Skeletal muscle tissue (tissue), 4 donors: ENCODE data around the gene SLC6A3. TPM values are rescaled to one million over a fixed set of nuclear protein-coding genes. Genes with fewer than 3 reads are reported as not detected.
"Not testable (repeated sequence)": the region's sequence is repeated elsewhere in the genome, so short reads cannot be mapped to it uniquely, and the experiment has no call there.

Source experiments
- H3K27ac ChIP-seq: one replicate; pipeline ENCODE4 v1.7.0; 2013; ENCODE audit warnings: mild to moderate bottlenecking, low read depth, low read length, inconsistent platforms
- H3K27me3 ChIP-seq, 3 donors: one replicate each; pipeline ENCODE4 v1.7.0; 2013; ENCODE audit warnings: low read length in 3 of 3; ENCODE audit not compliant: control insufficient read depth in 3 of 3, insufficient read depth in 3 of 3
- H3K36me3 ChIP-seq, 3 donors: one replicate each; pipeline ENCODE4 v1.7.0; 2013; ENCODE audit warnings: low read length in 3 of 3; ENCODE audit not compliant: control insufficient read depth in 3 of 3, insufficient read depth in 3 of 3
- H3K4me1 ChIP-seq, 3 donors: one replicate each; pipeline ENCODE4 v1.7.0; 2013; ENCODE audit warnings: low read length in 3 of 3, mild to moderate bottlenecking in 3 of 3; ENCODE audit not compliant: control insufficient read depth in 3 of 3, insufficient read depth in 3 of 3
- H3K4me3 ChIP-seq, 3 donors: one replicate each; pipeline ENCODE4 v1.7.0; 2013; ENCODE audit warnings: low read length in 3 of 3
- H3K9ac ChIP-seq, 3 donors: one replicate each; pipeline ENCODE4 v1.7.0; 2013; ENCODE audit warnings: low read length in 3 of 3, mild to moderate bottlenecking in 3 of 3, moderate library complexity in 2 of 3, low read depth in 1 of 3
- H3K9me3 ChIP-seq, 3 donors: one replicate each; pipeline ENCODE4 v1.7.0; 2013; ENCODE audit warnings: low read length in 3 of 3; ENCODE audit not compliant: control insufficient read depth in 3 of 3
- total RNA-seq: library from RNA; depleted of rRNA; stranded (reverse); fragments of >200 nt; gene quantifications from one replicate; pipeline ENCODE4 v1.2.3, GENCODE V29; 2014
- donor health status: Osteomylitis.

The SLC6A3 gene
- total RNA-seq, 1 donor from 2014 or later, result not detected

DNA sequence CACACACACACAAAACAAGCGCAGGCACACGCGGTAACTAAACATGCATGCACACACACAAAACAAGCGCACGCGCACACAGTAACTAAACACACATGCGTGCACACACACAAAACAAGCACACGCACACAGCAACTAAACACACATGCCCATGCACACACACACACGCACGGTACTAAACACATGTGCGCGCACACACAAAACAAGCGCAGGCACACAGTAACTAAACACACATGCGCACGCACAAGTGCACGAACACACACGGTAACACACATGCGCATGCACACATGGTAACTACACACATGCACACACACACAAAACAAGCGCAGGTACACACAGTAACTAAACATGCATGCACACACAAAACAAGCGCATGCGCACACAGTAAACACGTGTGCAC is 19.9 kb upstream of the SLC6A3 start:
- H3K27me3 ChIP-seq, result peaks cover 0 to 4% (median 2%) of the 10 kb centered on the region in 3 donors
- H3K27ac ChIP-seq, result no peak overlapping the region
- peaks cover 12 to 13% (median 12%) of the 10 kb centered on the region in 3 donors for H3K36me3 ChIP-seq
- no peak overlapping the region for H3K4me3 ChIP-seq
- H3K4me1 ChIP-seq, result no peaks in the 10 kb centered on the region
- H3K9me3 ChIP-seq, result peaks cover 0 to 3% (median 0%) of the 10 kb centered on the region in 3 donors
- no peak overlapping the region for H3K9ac ChIP-seq

DNA sequence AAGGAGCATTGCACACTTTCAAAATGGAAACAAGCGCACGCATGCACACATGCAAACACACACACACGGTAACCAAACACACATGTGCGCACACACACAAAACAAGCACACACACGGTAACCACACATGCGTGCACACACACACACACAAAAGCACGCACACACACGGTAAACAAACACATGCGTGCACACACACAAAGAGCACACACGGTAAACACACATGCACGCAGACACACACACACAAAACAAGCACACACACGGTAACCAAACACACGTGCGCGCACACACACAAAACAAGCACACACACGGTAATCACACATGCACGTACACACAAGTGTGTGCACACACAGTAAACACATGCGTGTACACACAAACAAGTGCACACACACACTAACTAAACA is 19.3 kb upstream of the SLC6A3 start:
- no peaks in the 10 kb centered on the region for H3K4me1 ChIP-seq
- no peak overlapping the region for H3K27ac ChIP-seq
- H3K4me3 ChIP-seq, result no peak overlapping the region
- H3K9me3 ChIP-seq, result peaks cover 0 to 3% (median 0%) of the 10 kb centered on the region in 3 donors
- no peak overlapping the region for H3K9ac ChIP-seq
- peaks cover under 1 to 4% (median 2%) of the 10 kb centered on the region in 3 donors for H3K27me3 ChIP-seq
- peaks cover 12 to 13% (median 12%) of the 10 kb centered on the region in 3 donors for H3K36me3 ChIP-seq

DNA sequence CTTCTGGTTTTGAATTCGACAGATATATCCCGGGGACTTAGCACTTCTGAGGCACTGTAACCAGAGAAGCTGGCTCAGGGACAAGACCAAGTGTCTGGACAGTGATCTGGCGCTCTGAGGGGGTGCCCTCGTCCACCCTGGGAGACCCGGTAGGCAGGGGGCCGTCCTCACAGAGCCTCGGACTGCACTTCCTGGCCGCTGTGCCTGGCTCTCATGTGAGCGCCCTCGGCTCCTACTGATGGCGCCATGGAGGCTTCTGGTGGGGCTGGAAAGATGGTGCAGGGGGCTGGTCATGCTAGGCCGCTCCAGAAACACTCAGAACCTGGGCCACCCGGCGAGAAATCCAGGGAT is 18.8 kb upstream of the SLC6A3 start:
- Histone ChIP-seq H3K9me3 (peaks cover 0 to 3% (median 0%) of the 10 kb centered on the region in 3 donors), H3K9ac (no peak overlapping the region)

DNA sequence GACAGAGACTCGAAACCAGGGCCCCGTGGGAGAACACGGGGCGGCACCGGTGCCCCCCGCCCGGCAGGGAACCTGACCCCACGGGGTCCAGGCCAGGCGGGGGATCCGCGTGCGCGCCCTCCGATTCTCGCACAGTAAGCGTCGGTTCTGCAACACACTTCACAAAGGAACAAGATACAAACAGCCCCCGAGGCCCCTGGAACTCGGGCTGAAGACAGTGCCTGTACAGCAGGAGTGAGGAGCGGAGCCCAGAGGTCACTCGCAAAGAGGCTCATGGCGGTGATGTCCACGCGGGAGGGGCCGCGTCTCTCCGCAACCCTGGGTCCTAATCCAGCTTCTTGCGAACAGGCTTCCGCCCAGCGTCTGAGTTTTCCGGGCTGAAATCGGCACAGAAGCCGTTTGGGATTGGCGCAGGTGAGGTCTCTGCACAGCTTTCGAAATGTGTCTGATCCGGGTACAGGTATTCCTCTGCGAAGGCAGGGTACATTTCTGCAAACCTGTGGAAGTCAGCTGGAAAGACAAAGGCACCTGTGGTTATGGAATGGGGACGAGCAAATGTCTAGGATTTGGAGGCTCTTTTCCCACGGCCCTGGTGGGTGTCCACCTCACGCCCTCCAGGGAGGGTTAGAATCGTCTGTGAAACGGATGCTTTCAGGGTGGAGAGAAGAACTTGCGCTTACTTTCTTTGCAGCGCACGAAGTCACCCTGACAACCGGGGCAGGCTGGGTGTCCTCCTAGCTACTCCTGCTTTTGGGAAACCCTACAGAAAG is 18.3 kb upstream of the SLC6A3 start:
- no peak overlapping the region for H3K9ac ChIP-seq
- H3K36me3 ChIP-seq, result peaks cover 12 to 13% (median 12%) of the 10 kb centered on the region in 3 donors
- H3K4me1 ChIP-seq, result no peaks in the 10 kb centered on the region
- peaks cover 2 to 4% (median 4%) of the 10 kb centered on the region in 3 donors for H3K27me3 ChIP-seq
- no peak overlapping the region for H3K27ac ChIP-seq
- no peak overlapping the region for H3K4me3 ChIP-seq
- peaks cover 0 to 3% (median 0%) of the 10 kb centered on the region in 3 donors for H3K9me3 ChIP-seq

More for the DNA sequence above, 18.8 kb upstream of the SLC6A3 start:
- peaks cover 12 to 13% (median 12%) of the 10 kb centered on the region in 3 donors for H3K36me3 ChIP-seq
- no peak overlapping the region for H3K27ac ChIP-seq
- H3K4me1 ChIP-seq, result no peaks in the 10 kb centered on the region
- no peak overlapping the region for H3K4me3 ChIP-seq
- peaks cover 2 to 4% (median 4%) of the 10 kb centered on the region in 3 donors for H3K27me3 ChIP-seq

DNA sequence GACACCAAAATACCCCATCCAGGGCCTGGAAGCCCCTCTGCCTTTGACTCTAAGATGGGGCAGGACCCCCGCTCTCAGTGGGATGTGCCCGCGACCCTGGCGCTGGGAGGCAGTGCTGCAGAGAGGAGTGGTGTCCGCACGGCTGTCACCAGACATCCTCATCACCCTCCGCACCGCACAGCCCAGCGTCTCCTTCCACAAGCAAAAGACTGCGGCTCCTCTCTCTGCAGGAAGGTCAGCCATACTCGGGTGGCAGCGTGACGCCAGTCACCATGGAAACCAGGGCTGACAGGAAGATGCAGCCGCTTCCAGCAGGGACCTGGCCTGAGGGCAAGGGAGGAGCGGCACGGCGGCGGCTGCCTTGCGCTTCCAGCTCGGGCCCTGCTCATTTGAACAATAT is 17.1 kb upstream of the SLC6A3 start:
- Histone ChIP-seq H3K4me1 (no peaks in the 10 kb centered on the region), H3K9ac (no peak overlapping the region), H3K27me3 (peaks cover 2 to 4% (median 4%) of the 10 kb centered on the region in 3 donors), H3K36me3 (peaks cover 12 to 13% (median 12%) of the 10 kb centered on the region in 3 donors), H3K27ac (no peak overlapping the region), H3K4me3 (no peak overlapping the region), H3K9me3 (peaks cover 0 to 3% (median 0%) of the 10 kb centered on the region in 3 donors)

DNA sequence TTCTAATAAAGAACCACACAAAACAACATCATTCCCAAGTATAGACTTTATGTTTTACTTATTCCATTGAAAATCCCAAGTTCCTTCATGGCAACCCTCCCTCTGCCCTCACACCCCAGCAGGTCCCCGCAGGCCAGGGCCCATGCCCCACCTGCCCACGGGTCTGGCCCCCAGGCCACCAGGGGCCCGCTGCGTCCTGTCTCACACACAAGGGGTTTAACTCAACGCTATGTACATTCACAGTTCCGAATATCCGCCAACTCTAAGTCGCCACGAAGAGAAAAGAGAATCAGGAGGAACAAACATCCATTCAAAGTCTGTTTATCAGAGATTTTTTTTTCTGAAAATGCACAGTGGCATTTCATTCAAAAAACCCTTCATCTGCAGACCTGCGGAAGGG is 16.2 kb upstream of the SLC6A3 start:
- Histone ChIP-seq H3K36me3 (peaks cover 12 to 13% (median 12%) of the 10 kb centered on the region in 3 donors), H3K4me1 (no peaks in the 10 kb centered on the region), H3K27ac (no peak overlapping the region), H3K4me3 (no peak overlapping the region), H3K9ac (no peak overlapping the region), H3K9me3 (peaks cover 0 to 3% (median 0%) of the 10 kb centered on the region in 3 donors), H3K27me3 (peaks cover 2 to 4% (median 4%) of the 10 kb centered on the region in 3 donors)

DNA sequence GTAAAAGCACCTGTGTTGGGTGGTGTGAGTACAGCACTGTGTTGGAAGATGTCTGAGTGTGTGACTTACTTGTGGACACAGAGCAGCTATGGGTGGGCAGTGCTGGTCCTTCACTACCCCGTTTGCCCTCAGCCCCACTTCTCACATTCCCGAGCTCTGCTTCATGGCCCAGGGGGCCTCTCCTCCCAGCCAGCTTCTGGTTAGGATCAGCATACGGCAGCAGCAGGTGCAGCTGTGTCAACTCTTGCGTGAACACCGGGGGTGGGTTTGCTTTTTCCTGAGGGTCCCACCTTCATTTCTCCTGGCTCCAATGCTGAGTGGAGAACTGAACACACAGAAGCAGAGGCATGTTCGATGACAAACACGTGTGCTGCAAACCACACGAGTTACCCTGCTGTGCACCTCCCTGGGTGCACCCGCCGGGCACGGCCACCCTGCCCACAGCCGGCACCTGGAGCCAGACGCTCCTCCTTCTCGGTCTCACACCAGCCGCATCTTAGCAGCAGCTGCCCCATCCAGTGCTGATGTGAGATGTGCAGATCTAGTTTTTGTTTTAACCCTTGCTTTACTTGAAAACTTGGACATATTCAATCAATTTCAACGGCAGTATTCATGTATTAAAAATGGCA is 14.9 kb upstream of the SLC6A3 start:
- peaks cover 2 to 4% (median 4%) of the 10 kb centered on the region in 3 donors for H3K27me3 ChIP-seq

DNA sequence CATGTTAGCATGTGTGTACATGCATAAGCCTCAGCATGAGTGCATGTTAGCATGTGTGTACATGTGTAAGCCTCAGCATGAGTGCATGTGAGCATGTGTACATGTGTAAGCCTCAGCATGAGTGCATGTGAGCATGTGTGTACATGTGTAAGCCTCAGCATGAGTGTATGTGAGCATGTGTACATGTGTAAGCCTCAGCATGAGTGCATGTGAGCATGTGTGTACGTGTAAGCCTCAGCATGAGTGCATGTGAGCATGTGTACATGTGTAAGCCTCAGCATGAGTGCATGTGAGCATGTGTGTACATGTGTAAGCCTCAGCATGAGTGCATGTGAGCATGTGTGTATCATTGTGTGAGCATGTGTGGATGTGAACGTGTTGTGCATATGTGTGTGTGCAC is 14.2 kb upstream of the SLC6A3 start:
- not testable (repeated sequence) for H3K9me3 ChIP-seq, H3K27me3 ChIP-seq, H3K27ac ChIP-seq, H3K4me3 ChIP-seq, H3K9ac ChIP-seq, H3K4me1 ChIP-seq
- H3K36me3 ChIP-seq, result peaks cover under 1 to 12% (median 10%) of the 10 kb centered on the region in 3 donors

More for the DNA sequence above, 14.9 kb upstream of the SLC6A3 start:
- H3K4me3 ChIP-seq, result no peak overlapping the region
- H3K4me1 ChIP-seq, result no peaks in the 10 kb centered on the region
- no peaks in the 10 kb centered on the region for H3K9me3 ChIP-seq
- H3K36me3 ChIP-seq, result peaks cover 6 to 12% (median 12%) of the 10 kb centered on the region in 3 donors
- H3K9ac ChIP-seq, result no peak overlapping the region
- H3K27ac ChIP-seq, result no peak overlapping the region

DNA sequence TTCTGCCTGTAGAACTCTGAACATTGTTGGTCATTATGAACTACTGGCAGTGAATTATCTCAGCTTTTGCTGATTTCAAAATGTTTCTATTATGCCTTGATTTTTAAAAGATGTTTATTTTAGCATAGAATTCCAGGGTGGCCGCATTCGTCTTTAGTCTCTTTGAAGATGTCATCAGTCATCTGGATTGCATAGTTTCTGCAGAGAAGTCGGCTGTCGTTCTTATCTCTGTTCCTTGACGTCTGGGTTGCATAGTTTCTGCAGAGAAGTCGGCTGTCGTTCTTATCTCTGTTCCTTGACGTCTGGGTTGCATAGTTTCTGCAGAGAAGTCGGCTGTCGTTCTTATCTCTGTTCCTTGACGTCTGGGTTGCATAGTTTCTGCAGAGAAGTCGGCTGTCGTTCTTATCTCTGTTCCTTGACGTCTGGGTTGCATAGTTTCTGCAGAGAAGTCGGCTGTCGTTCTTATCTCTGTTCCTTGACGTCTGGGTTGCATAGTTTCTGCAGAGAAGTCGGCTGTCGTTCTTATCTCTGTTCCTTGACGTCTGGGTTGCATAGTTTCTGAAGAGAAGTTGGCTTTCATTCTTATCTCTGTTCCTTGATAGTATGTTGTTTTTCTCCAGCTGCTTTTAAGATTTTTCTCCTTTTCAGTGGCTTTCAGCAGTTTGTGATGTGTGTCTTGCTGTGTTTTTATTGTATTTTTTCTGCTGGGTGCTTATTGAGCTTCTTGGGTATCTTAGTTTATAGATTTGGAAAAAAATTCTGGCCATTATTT is 11.1 kb upstream of the SLC6A3 start:
- not testable (repeated sequence) for H3K4me3 ChIP-seq, H3K27me3 ChIP-seq, H3K36me3 ChIP-seq, H3K27ac ChIP-seq, H3K4me1 ChIP-seq, H3K9ac ChIP-seq, H3K9me3 ChIP-seq
